GM19238 (cell line): ENCODE results near the gene PRKAR1B.
A peak's percentile ranks its signal among the peaks of the same experiment; 100 is the strongest.

Experiments used
- DNase-seq: peaks from one replicate; pipeline ENCODE4 v3.0.0; 2011; ENCODE audit warnings: low spot score; ENCODE audit not compliant: insufficient read length

PRKAR1B gene

DNA sequence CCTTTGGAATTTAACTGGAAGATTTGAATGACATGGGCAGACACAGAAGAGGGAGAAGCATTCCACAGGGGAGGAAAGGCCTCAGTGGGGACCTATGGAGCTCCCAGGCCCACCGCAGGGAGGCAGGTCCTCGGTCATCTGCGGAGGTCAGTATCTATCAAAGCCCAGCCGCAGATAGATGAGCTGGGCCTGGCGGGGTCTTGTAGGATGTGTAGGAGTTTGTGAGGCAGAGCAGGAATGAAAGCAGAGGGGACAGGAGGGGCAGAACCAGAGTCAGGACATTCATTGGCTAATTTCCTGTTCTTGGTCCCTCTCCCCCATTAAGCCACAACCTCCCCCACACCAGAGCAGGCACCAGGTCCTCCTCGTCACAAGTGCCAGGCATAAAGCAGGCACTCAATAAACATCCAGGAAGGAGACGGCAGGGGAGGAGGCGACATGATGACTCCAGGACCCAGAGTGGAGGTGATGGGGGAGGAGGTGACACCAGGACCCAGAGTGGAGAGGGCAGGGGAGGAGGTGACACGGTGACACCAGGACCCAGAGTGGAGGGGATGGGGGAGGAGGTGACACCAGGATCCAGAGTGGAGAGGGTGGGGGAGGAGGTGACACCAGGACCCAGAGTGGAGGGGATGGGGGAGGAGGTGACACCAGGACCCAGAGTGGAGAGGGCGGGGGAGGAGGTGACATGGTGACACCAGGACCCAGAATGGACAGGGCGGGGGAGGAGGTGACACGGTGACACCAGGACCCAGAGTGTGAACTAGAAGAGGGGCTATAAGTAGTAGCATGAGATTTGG lies 123.7 kb downstream of the PRKAR1B start:
- no peak for DNase-seq

DNA sequence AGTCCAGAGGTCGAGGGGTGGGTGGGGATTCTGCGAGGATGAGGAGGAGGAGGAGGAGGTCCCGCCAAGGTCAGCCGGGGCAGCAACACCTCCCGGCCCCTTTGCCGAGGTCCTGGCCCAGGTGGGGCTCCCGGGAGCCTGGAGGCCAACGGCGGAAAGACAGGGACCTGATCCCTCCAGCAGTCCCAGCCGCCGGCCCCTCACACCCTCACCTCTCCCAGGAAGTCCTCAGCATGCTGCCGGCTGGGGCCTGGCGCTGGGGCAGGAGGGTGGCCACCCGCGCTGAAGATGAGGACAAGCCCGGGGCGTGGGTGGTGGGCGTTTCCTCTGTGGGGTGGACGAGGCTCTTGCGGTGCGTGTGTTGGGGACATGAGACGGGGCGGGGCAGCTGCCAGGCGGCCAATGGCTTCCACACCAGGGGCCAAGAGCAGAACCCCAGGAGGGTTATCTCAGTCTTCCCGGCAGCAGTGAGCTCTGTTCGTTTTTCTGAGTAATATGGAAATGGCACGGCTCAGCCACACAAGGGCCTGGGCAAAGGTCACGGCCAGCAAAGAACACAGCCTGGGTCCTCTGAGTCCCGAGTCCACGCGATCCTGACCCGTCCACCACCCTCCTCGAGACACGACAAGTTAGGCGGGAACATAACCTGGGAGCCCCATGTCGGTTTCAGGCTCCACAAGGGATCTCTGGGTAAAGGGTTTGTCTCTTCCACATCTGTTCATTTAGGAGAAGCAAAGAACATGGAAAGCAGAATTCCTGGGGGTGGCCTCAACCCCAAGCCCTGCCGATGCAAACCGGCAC lies 124.5 kb downstream of the PRKAR1B start:
- DNase-seq = no peak

DNA sequence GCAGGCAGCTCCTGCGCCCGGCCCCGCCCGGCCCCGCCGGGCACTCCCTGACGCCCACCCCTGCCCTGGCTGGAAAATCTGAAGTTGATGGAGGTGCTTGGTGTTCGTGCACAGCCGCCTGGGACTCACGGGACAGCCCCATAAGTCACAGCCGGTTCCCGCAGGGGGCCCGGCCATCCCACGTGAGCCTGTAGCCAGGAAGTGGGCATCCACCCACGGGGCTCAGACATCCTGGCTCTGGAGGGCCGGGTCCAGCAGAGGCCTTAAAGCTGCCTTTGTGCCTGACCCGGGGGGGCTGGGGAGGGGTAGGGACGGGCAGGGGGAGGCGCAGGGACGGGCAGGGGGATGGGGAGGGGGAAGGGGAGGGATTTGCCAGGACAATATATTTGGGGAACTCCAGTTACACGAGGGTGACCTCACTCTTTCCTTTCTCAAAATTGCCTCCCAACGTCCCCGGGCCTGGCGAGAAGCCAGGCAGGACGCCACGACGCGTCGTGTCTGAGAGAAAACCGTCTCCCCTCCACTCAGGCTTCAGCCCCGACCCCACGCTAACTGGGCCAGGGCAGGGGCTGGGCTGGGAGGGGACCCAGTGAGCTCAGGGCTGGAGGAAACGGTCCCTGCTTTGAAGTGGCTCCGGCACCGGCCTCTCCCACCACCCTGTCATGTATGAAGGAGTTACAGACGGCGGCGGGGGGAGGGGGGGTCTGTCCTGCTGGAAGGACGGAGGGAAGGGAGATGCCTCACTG lies 125.3 kb downstream of the PRKAR1B start:
- peak; percentile 75 for DNase-seq

- no peak for DNase-seq
These were observed 126.0 kb downstream of the PRKAR1B start for GRCh38 chr7:601036-601594.

DNA sequence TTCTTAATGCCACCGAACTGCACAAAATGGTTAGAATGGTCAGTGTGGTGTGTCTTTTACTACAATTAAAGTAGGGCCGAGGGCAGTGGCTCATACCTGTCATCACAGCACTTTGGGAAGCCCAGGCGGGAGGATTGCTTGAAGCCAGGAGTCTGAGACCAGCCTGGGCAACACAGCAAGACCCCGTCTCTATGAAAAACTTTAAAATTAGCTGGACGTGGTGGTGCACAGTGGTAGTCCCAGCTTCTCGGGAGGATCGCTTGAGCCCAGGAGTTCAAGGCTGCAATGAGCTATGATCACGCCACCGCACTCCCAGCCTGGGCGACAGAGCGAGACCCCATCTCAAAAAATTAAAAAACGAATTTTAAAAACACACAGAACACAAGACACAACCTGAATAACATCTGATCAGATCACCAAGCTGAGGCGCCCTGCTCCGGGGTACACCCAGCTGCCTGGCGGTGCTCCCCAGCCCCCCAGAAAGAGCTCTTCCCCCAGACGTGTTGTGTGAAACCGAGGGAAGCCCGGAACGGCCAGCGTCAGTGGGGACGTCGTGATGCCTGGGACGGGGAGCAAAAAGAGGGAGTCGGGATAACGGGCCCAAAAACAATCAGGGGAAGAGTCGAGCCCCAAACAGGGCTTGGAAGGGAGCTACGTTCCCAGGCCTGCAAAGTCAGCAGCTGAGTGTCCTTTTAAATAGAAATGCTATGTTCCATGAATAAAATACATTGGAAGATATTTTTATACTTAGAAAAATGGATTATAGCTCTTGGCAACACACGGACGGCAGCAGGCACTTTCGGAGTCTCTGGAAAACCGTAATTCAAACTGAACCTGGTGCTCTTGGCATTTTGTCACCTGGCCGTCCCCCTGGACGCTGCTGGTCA lies 126.7 kb downstream of the PRKAR1B start:
- DNase-seq = no peak

GRCh38 chr7:598899-599298 lies 128.2 kb downstream of the PRKAR1B start:
- DNase-seq = no peak

DNA sequence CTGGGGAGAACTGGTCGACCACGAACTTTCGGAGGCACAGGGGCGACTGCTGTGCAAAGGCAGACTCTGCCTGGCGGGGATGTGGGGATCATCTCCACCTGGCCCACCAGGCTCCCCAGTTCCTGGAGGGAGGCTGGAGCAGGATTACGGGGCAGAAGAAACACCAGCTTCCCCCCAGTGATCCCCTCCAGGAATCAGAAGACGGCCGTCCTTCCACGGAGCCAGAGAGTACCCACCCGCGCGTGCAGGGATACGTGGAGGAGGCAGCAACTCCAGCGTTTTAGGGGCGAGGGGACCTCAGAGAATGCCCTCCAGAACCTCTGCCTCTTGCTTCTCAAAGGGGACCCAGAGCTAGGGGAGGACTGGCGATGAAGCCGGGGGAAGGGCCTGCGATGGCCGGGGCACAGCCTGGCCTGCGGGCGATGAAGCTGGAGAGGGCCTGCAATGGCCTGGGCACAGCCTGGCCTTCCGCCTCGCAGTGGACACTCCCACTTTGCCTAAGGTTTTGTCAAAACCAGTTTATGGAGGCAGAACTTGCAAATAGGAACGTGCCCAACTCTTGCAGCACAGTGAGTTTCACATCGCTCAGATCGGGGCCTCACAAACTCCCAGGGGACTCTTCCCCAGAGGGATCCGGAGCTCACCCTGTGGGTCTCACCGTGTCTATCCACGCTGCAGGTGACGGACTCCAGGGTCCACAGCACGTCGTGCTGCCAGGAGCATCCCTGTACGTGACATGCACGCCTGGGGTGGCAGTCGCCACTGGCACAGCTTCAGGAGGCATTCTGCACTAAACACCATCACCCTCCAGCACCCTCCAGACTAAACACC lies 129.5 kb downstream of the PRKAR1B start:
- DNase-seq = no peak

DNA sequence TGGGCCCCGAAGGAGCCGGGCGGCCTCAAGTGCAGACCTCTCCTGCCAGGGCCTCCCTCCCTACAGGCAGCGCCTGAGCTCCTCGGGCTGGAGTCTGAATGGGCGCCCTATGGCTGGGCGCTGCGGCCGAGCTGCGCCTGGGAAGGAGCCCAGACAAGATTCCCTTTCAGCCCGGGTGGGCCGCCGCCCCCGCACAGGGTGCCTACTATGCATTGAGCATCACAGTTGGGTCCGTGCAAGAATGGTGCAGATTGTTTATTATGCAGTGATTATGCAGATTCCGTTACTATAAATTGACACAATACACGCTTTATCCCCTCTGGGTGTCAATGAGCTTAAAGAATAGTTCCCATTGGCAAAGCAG lies 130.3 kb downstream of the PRKAR1B start:
- DNase-seq = no peak

DNA sequence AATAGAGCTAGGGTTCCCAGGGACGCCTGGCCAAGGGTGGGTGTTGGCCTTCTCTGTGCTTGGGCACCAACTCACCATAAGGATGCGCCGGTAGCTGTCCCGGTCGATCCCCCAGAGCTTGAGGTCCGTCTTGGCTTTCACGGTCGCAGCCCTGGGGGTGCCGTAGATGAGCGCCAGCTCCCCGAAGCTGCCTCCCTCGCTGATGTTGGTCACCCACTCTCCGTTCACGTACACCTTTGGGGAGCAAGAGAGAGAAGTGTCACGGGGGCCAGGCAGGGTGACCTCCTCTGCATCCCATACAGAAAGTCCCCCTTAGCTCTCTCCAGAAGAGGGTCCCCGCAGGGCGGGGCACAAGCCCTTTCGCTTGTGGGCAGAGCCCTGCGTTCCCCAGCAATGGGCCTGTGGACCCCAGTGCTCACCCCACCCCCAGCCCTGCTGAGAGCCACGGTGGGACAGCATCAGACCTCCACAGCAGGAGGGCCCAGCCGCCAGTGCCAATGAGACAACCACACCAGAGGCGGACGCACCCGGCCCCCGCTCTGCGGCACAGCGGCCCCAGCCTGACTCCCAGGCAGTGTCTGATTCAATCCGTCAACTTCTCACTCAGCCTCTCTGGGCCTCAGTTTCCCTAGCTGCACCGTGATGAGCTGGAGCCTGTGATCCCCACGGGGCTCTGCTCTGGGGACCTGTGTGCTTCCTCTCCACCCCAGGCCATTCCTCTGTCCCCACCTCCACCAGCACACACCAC lies 130.8 kb downstream of the PRKAR1B start:
- no peak for DNase-seq

DNA sequence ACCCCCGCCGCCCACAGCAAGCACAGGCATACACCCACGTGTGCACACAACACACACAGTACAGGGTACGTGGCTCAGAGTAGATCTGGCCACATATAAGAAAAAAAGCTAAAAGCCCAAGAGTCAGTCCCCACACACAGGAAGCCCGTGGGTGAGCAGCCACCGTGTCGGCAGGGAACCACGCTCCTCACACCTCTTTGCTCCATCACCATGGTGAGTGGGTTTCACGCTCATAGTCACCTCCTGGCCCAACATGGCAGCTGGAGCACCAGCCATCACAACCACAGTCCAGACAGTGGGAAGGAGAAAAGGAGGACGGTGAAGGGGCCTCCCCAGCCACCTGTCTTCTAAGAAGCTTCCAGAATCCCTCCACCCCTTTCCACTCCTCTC lies 131.5 kb downstream of the PRKAR1B start:
- DNase-seq = no peak

- DNase-seq = no peak
These were observed 132.0 kb downstream of the PRKAR1B start for GRCh38 chr7:594920-595620.

DNA sequence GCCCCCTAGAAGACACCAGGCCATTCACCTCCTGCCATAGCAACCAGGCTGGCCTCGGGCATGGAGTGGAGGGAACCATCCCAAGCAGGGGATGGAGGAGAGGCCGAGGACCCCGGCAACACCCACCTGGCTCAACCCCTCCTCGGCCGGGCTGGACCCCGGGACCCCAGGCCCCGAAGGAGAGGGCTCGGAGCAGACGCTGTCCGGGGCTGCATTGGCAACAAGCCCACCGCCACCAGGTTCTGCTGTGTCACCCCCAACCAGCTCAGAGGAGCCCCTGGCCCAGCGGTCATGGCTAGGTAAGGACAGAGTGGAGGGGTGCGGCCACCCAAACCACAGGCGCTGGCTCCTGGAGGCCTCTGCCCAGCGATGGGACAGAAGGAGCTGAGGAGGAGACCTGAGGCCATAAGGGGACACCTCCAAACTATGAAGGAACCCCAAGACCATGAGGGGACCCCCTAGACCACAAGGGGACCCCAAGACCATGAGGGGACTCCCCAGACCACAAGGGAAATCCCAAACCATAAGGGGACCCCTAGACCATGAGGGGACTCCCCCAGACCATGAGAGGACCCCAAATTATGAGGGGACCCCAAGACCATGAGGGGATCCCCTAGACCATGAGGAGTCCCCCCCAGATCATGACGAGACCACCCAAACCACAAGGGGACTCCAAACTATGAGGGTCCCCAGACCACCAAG lies 132.7 kb downstream of the PRKAR1B start:
- DNase-seq = no peak

- DNase-seq = peak; percentile 31
These were observed 133.6 kb downstream of the PRKAR1B start for GRCh38 chr7:593324-594115.

DNA sequence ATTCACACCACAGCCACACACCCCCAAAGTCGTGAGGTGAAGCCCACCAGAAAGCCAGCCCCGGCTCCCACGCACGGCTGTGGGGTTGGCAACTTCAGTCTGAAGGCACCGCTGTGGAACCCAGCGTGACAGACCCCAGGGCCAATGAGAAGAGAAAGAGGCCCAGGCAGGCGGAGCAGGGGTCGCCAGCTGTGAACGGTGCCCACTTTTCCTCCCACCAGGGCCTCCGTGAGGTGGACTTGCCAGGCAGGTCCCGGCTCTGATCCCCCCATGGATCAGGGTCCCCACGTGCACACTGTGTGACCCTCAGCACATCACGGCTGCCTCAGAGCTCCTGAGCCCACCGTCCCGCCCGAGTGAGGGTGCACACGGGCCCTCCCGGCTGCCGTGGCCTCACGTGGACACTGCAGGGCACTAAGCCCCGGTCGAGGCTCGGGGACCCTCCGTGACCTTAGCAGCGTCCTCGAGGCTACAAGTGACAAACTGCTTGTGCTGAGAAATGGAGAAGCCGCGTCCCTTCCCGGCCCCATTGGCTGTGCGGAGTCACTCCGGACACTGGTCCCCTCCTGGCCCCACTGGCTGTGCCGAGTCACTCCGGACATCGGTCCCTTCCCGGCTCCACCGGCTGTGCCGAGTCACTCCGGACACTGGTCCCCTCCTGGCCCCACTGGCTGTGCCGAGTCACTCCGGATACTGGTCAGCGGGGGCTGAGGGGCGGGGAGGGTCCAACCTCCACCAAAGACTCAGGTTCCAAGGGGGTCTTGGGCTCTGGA lies 135.0 kb downstream of the PRKAR1B start:
- no peak for DNase-seq

DNA sequence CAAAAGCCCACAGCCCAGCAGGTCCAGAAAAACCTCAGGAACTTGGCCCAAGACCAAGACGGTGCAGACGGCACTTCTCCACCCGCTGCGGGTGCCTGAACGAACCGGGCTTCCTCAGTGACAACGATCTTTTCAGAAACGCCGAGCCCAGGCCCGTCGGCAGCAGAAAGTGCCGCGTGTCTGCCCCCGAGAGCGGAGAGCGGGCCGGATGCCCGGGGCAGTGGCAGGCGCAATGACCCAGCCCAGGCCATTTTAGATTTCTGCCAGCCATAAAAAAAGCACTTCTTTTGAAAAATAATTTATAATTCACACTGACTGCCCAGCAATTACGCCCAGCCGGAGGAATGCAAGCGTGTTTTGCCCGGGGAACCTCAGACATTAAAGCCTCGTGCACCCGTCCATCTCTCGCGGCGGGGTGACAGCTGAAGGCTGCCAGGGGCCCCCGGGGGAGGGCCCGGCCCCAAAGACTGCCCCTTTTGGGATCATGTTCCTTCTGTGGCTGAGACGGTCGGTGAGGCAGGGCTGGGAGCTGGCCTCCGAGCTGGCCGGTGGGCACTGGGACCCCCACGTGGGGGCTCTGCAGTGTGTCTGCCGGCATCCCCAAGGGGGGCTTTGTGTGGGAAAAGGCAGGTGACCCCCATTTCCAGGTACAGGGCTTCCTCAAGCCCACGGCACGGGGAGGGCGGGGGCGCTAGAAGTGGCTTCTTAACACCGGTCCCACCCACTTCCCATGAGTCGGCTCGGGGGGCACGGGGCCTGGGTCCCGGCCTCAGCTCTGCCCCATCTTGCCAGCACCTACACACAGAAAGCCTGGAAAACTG lies 136.1 kb downstream of the PRKAR1B start:
- no peak for DNase-seq
